Dedifferentiated amniotic fluid mesenchymal stem cell (primary cell): ENCODE results near the gene ANKRD63.
A peak's percentile ranks its signal among the peaks of the same experiment; 100 is the strongest.

Source experiments
- DNase-seq: peaks from one replicate; pipeline ENCODE4 v3.0.0-alpha.2; 2016; ENCODE audit errors: extremely low spot score

ANKRD63 gene

GRCh38 chr15:40282869-40283614, at the start of gene ANKRD63:
Gene ANKRD63, minus strand, starts transcription at chr15:40283064. Its CDS starts 478 bp downstream, at chr15:40282586.
- no peak for DNase-seq

- no peak for DNase-seq
These were observed 49.4 kb upstream of the ANKRD63 start for GRCh38 chr15:40332113-40332781.

GRCh38 chr15:40331637-40332036, 48.8 kb upstream of the ANKRD63 start:
- DNase-seq = no peak

- DNase-seq = no peak
These were observed 48.2 kb upstream of the ANKRD63 start for GRCh38 chr15:40331026-40331425.

GRCh38 chr15:40330368-40330836, 47.5 kb upstream of the ANKRD63 start:
- DNase-seq = no peak

- DNase-seq = no peak
These were observed 46.9 kb upstream of the ANKRD63 start for GRCh38 chr15:40329804-40330203.

GRCh38 chr15:40328751-40329150, 45.9 kb upstream of the ANKRD63 start:
- DNase-seq = no peak

- peak; percentile 22 for DNase-seq
These were observed 45.3 kb upstream of the ANKRD63 start for GRCh38 chr15:40328176-40328575.

GRCh38 chr15:40327457-40327856, 44.6 kb upstream of the ANKRD63 start:
- no peak for DNase-seq

- DNase-seq = no peak
These were observed 42.8 kb upstream of the ANKRD63 start for GRCh38 chr15:40325700-40326099.

- DNase-seq = no peak
These were observed 42.3 kb upstream of the ANKRD63 start for GRCh38 chr15:40325188-40325587.

- DNase-seq = no peak
These were observed 41.4 kb upstream of the ANKRD63 start for GRCh38 chr15:40323953-40324937.

GRCh38 chr15:40323239-40323952, 40.5 kb upstream of the ANKRD63 start, which contains the start of gene INAFM2:
Gene INAFM2, plus strand, starts transcription at chr15:40323692. Its CDS starts 364 bp downstream, at chr15:40324056.
- peak; percentile 63 for DNase-seq

GRCh38 chr15:40322531-40323238, 39.8 kb upstream of the ANKRD63 start:
- no peak for DNase-seq

GRCh38 chr15:40320931-40321371, 38.1 kb upstream of the ANKRD63 start:
- DNase-seq = peak; percentile 80

GRCh38 chr15:40320409-40320808, 37.5 kb upstream of the ANKRD63 start:
- DNase-seq = no peak

GRCh38 chr15:40317580-40317979, 34.7 kb upstream of the ANKRD63 start:
- no peak for DNase-seq

- no peak for DNase-seq
These were observed 34.1 kb upstream of the ANKRD63 start for GRCh38 chr15:40316931-40317330.

GRCh38 chr15:40314723-40315276, 31.9 kb upstream of the ANKRD63 start:
- DNase-seq = no peak
